Measurements from ENCODE around the gene EHMT1. TPM values are rescaled to one million over a fixed set of nuclear protein-coding genes. Genes with fewer than 3 reads are reported as not detected.
"Not testable (repeated sequence)": the region's sequence is repeated elsewhere in the genome, so short reads cannot be mapped to it uniquely, and the experiment has no call there.

Gene EHMT1
- total RNA-seq, 2 donors from 2014 or later: 106 to 108 TPM

GRCh38 chr9:137709411-137710101, 90.8 kb downstream of the EHMT1 start:
- peaks cover 43% of the 10 kb centered on the region for H3K4me1 Mint-ChIP-seq

GRCh38 chr9:137710704-137711103, 91.9 kb downstream of the EHMT1 start:
- H3K9me3 ChIP-seq (ENCODE audit: control insufficient read depth, low read length, poor library complexity, severe bottlenecking): no peaks in the 10 kb centered on the region
- ATAC-seq: no peak
- H3K36me3 Mint-ChIP-seq (ENCODE audit: low read depth): peaks cover 11% of the 10 kb centered on the region
- H3K27ac Mint-ChIP-seq: no peak overlapping the region
- no peaks in the 10 kb centered on the region for H3K27me3 Mint-ChIP-seq
- H3K4me1 Mint-ChIP-seq: peaks cover 38% of the 10 kb centered on the region
- H3K4me3 Mint-ChIP-seq: no peak overlapping the region
- DNase-seq: no peak

More at GRCh38 chr9:137709411-137710101, 90.8 kb downstream of the EHMT1 start:
- H3K9me3 ChIP-seq (ENCODE audit: control insufficient read depth, low read length, poor library complexity, severe bottlenecking): no peaks in the 10 kb centered on the region
- ATAC-seq: no peak
- no peak overlapping the region for H3K4me3 Mint-ChIP-seq
- DNase-seq: no peak
- no peaks in the 10 kb centered on the region for H3K27me3 Mint-ChIP-seq
- no peak overlapping the region for H3K27ac Mint-ChIP-seq
- H3K36me3 Mint-ChIP-seq (ENCODE audit: low read depth): peaks cover 11% of the 10 kb centered on the region

GRCh38 chr9:137711678-137712105, 92.9 kb downstream of the EHMT1 start:
- Mint-ChIP-seq H3K36me3 (ENCODE audit: low read depth) (peaks cover 11% of the 10 kb centered on the region), H3K4me3 (peak overlapping the region; percentile 13), H3K27me3 (no peaks in the 10 kb centered on the region), H3K4me1 (peaks cover 35% of the 10 kb centered on the region), H3K27ac (no peak overlapping the region)
- DNase-seq (no peak), ATAC-seq (no peak)
- H3K9me3 ChIP-seq (ENCODE audit: control insufficient read depth, low read length, poor library complexity, severe bottlenecking): no peaks in the 10 kb centered on the region

- no peaks in the 10 kb centered on the region for H3K9me3 ChIP-seq (ENCODE audit: control insufficient read depth, low read length, poor library complexity, severe bottlenecking)
- peak; percentile 35 for ATAC-seq
- Mint-ChIP-seq H3K4me3 (no peak overlapping the region), H3K4me1 (peaks cover 18% of the 10 kb centered on the region), H3K27me3 (no peaks in the 10 kb centered on the region), H3K27ac (peak overlapping the region; percentile 46), H3K36me3 (ENCODE audit: low read depth) (peaks cover 11% of the 10 kb centered on the region)
- DNase-seq: no peak
These were observed 96.5 kb downstream of the EHMT1 start for GRCh38 chr9:137715321-137715720.

GRCh38 chr9:137715866-137716693, 97.3 kb downstream of the EHMT1 start:
- peak; percentile 48 for ATAC-seq
- Mint-ChIP-seq H3K27ac (peak overlapping the region; percentile 46), H3K4me1 (peaks cover 16% of the 10 kb centered on the region), H3K4me3 (peak overlapping the region; percentile 7)
- not testable (repeated sequence) for H3K27me3 Mint-ChIP-seq; H3K36me3 Mint-ChIP-seq (ENCODE audit: low read depth); DNase-seq; H3K9me3 ChIP-seq (ENCODE audit: control insufficient read depth, low read length, poor library complexity, severe bottlenecking)

GRCh38 chr9:137716694-137717287, 98.0 kb downstream of the EHMT1 start:
- H3K27me3 Mint-ChIP-seq: no peaks in the 10 kb centered on the region
- DNase-seq (no peak), ATAC-seq (no peak)
- H3K36me3 Mint-ChIP-seq (ENCODE audit: low read depth): peaks cover 9% of the 10 kb centered on the region
- H3K9me3 ChIP-seq (ENCODE audit: control insufficient read depth, low read length, poor library complexity, severe bottlenecking): no peaks in the 10 kb centered on the region
- peaks cover 17% of the 10 kb centered on the region for H3K4me1 Mint-ChIP-seq
- peak overlapping the region; percentile 1 for H3K4me3 Mint-ChIP-seq
- no peak overlapping the region for H3K27ac Mint-ChIP-seq

GRCh38 chr9:137717776-137718327, 99.0 kb downstream of the EHMT1 start:
- Mint-ChIP-seq H3K4me3 (peak overlapping the region; percentile 1), H3K4me1 (peaks cover 18% of the 10 kb centered on the region), H3K36me3 (ENCODE audit: low read depth) (peaks cover 5% of the 10 kb centered on the region), H3K27ac (no peak overlapping the region), H3K27me3 (no peaks in the 10 kb centered on the region)
- no peak for DNase-seq
- ATAC-seq: no peak
- H3K9me3 ChIP-seq (ENCODE audit: control insufficient read depth, low read length, poor library complexity, severe bottlenecking): no peaks in the 10 kb centered on the region

GRCh38 chr9:137719194-137719593, 100.4 kb downstream of the EHMT1 start:
- H3K36me3 Mint-ChIP-seq (ENCODE audit: low read depth): peaks cover 2% of the 10 kb centered on the region
- no peak for DNase-seq
- peaks cover 24% of the 10 kb centered on the region for H3K4me1 Mint-ChIP-seq
- peak overlapping the region; percentile 0 for H3K27ac Mint-ChIP-seq
- no peak for ATAC-seq
- no peaks in the 10 kb centered on the region for H3K9me3 ChIP-seq (ENCODE audit: control insufficient read depth, low read length, poor library complexity, severe bottlenecking)
- no peaks in the 10 kb centered on the region for H3K27me3 Mint-ChIP-seq
- H3K4me3 Mint-ChIP-seq: no peak overlapping the region

GRCh38 chr9:137720571-137721110, 101.8 kb downstream of the EHMT1 start:
- Mint-ChIP-seq H3K4me3 (no peak overlapping the region), H3K36me3 (ENCODE audit: low read depth) (peaks cover 7% of the 10 kb centered on the region), H3K27me3 (no peaks in the 10 kb centered on the region), H3K4me1 (peaks cover 29% of the 10 kb centered on the region), H3K27ac (no peak overlapping the region)
- H3K9me3 ChIP-seq (ENCODE audit: control insufficient read depth, low read length, poor library complexity, severe bottlenecking): no peaks in the 10 kb centered on the region
- ATAC-seq (no peak), DNase-seq (no peak)

- no peaks in the 10 kb centered on the region for H3K9me3 ChIP-seq (ENCODE audit: control insufficient read depth, low read length, poor library complexity, severe bottlenecking)
- peak overlapping the region; percentile 28 for H3K4me3 Mint-ChIP-seq
- H3K27me3 Mint-ChIP-seq: no peaks in the 10 kb centered on the region
- H3K27ac Mint-ChIP-seq: peak overlapping the region; percentile 55
- peaks cover 35% of the 10 kb centered on the region for H3K4me1 Mint-ChIP-seq
- peaks cover 11% of the 10 kb centered on the region for H3K36me3 Mint-ChIP-seq (ENCODE audit: low read depth)
- ATAC-seq (no peak), DNase-seq (no peak)
These were observed 102.7 kb downstream of the EHMT1 start for GRCh38 chr9:137721479-137721878.

- H3K4me3 Mint-ChIP-seq: peak overlapping the region; percentile 28
- peak overlapping the region; percentile 55 for H3K27ac Mint-ChIP-seq
- H3K4me1 Mint-ChIP-seq: peaks cover 35% of the 10 kb centered on the region
- H3K9me3 ChIP-seq (ENCODE audit: control insufficient read depth, low read length, poor library complexity, severe bottlenecking): no peaks in the 10 kb centered on the region
- H3K36me3 Mint-ChIP-seq (ENCODE audit: low read depth): peaks cover 15% of the 10 kb centered on the region
- DNase-seq (peak in 1 of 3 donors; percentile 23), ATAC-seq (peak; percentile 62)
- no peaks in the 10 kb centered on the region for H3K27me3 Mint-ChIP-seq
These were observed 103.1 kb downstream of the EHMT1 start for GRCh38 chr9:137721899-137722298.

GRCh38 chr9:137722481-137722880, 103.7 kb downstream of the EHMT1 start:
- ATAC-seq (peak; percentile 70), DNase-seq (no peak)
- peak overlapping the region; percentile 55 for H3K27ac Mint-ChIP-seq
- peaks cover 19% of the 10 kb centered on the region for H3K36me3 Mint-ChIP-seq (ENCODE audit: low read depth)
- H3K27me3 Mint-ChIP-seq: no peaks in the 10 kb centered on the region
- H3K4me1 Mint-ChIP-seq: peaks cover 39% of the 10 kb centered on the region
- H3K9me3 ChIP-seq (ENCODE audit: control insufficient read depth, low read length, poor library complexity, severe bottlenecking): no peaks in the 10 kb centered on the region
- peak overlapping the region; percentile 73 for H3K4me3 Mint-ChIP-seq

GRCh38 chr9:137723356-137723755, 104.6 kb downstream of the EHMT1 start:
- Mint-ChIP-seq H3K4me1 (peaks cover 44% of the 10 kb centered on the region), H3K36me3 (ENCODE audit: low read depth) (peaks cover 19% of the 10 kb centered on the region), H3K4me3 (peak overlapping the region; percentile 63), H3K27ac (peak overlapping the region; percentile 91)
- H3K27me3 Mint-ChIP-seq; H3K9me3 ChIP-seq (ENCODE audit: control insufficient read depth, low read length, poor library complexity, severe bottlenecking); DNase-seq: not testable (repeated sequence)
- peak; percentile 37 for ATAC-seq
